Small intestine (tissue), 7 donors: ENCODE results near the gene TMEM238L. TPM values are rescaled to one million over a fixed set of nuclear protein-coding genes. Genes with fewer than 3 reads are reported as not detected.

ENCODE experiments used
- DNase-seq, 2 donors: peaks; one replicate each; pipeline versions ENCODE4 v3.0.0 to v3.0.0-alpha.2; 2013
- FAIRE-seq: peaks from 2 replicates; lab custom pipeline; 2012; peaks lifted over from hg19 to GRCh38; lab: Jason Lieb, UNC
- H3K27ac ChIP-seq, 3 donors: one replicate each; pipeline ENCODE4 v1.5.1; 2013; ENCODE audit warnings: low read length in 2 of 3, mild to moderate bottlenecking in 2 of 3, control low read depth in 1 of 3, inconsistent platforms in 1 of 3, low read depth in 1 of 3, moderate library complexity in 1 of 3
- H3K27me3 ChIP-seq, 3 donors: one replicate each; pipeline ENCODE4 v1.6.1; 2013; ENCODE audit warnings: low read length in 3 of 3, inconsistent platforms in 1 of 3; ENCODE audit not compliant: control insufficient read depth in 3 of 3, insufficient read depth in 3 of 3
- H3K36me3 ChIP-seq, 3 donors: one replicate each; pipeline ENCODE4 v1.6.1; 2013; ENCODE audit warnings: low read length in 3 of 3, inconsistent platforms in 1 of 3, low read depth in 1 of 3, mild to moderate bottlenecking in 1 of 3, moderate library complexity in 1 of 3; ENCODE audit not compliant: control insufficient read depth in 3 of 3, insufficient read depth in 2 of 3
- H3K4me1 ChIP-seq, 3 donors: one replicate each; pipeline ENCODE4 v1.6.1; 2013; ENCODE audit warnings: low read length in 2 of 3, inconsistent platforms in 1 of 3, low read depth in 1 of 3, mild to moderate bottlenecking in 1 of 3, moderate library complexity in 1 of 3; ENCODE audit not compliant: control insufficient read depth in 3 of 3, insufficient read depth in 2 of 3
- H3K4me3 ChIP-seq, 3 donors: one replicate each; pipeline ENCODE4 v1.5.1; 2013; ENCODE audit warnings: low read length in 3 of 3, control low read depth in 1 of 3, inconsistent platforms in 1 of 3, low read depth in 1 of 3, mild to moderate bottlenecking in 1 of 3, moderate library complexity in 1 of 3
- H3K9me3 ChIP-seq, 2 donors: one replicate each; pipeline ENCODE4 v1.6.1; 2013; ENCODE audit warnings: low read depth in 1 of 2, low read length in 1 of 2; ENCODE audit not compliant: control insufficient read depth in 2 of 2, insufficient read depth in 1 of 2
- WGBS, 3 donors: extraction: QIAGEN DNeasy Blood & Tissue Kit; methylation state at CpG; one replicate each; pipeline ENCODE4 v1.1.7; 2013; 5-methylcytosine and 5-hydroxymethylcytosine counted together
- polyA plus RNA-seq, 4 donors: library from polyadenylated mRNA; stranded (reverse) in 3 of 4; unstranded in 1 of 4; fragments of 200-250 nt in 3 of 4; fragments of 120-200 nt in 1 of 4; gene quantifications; one replicate each; pipeline versions ENCODE4 v1.2.1 to v1.2.3, GENCODE V29; 2013
- donor health status: healthy with polysubstance abuse.
- donor health status: control.
- donor health status: control.
- donor health status: Bipolar disorder and iron deficiency.
- donor health status: healthy.

The TMEM238L gene
- polyA plus RNA-seq, 4 donors = 6.0 to 26.8 (median 20.6) TPM

- Histone ChIP-seq H3K9me3 (peaks cover 0 to 18% of the 10 kb centered on the region in 2 donors), H3K4me1 (peaks cover 0 to 8% (median 3%) of the 10 kb centered on the region in 3 donors), H3K36me3 (no peaks in the 10 kb centered on the region), H3K27ac (peak overlapping the region; percentile 37 to 85 (median 39)), H3K27me3 (no peaks in the 10 kb centered on the region), H3K4me3 (no peak overlapping the region)
- FAIRE-seq (no peak), DNase-seq (peak in 1 of 2 donors; percentile 46)
- 27 to 70% (median 52%) methylated on average over 11 of the region's 11 CpGs for WGBS, 3 donors
Measured at GRCh38 chr17:10777131-10777807, 26.6 kb downstream of the TMEM238L start.

- Histone ChIP-seq H3K36me3 (no peaks in the 10 kb centered on the region), H3K4me3 (no peak overlapping the region), H3K27ac (peak overlapping the region in 2 of 3 donors; percentile 74 to 85), H3K4me1 (peaks cover 0 to 8% (median 3%) of the 10 kb centered on the region in 3 donors), H3K9me3 (peaks cover 0 to 23% of the 10 kb centered on the region in 2 donors), H3K27me3 (no peaks in the 10 kb centered on the region)
- DNase-seq (peak in 1 of 2 donors; percentile 57), FAIRE-seq (no peak)
- 20 to 29% (median 26%) methylated on average over 2 of the region's 2 CpGs for WGBS, 3 donors
Measured at GRCh38 chr17:10776381-10776780, 27.5 kb downstream of the TMEM238L start.

GRCh38 chr17:10775740-10776356 is 28.1 kb downstream of the TMEM238L start:
- 16 to 50% (median 28%) methylated on average over 5 of the region's 5 CpGs for WGBS, 3 donors
- Histone ChIP-seq H3K36me3 (peaks cover 0 to 3% (median 0%) of the 10 kb centered on the region in 3 donors), H3K4me1 (peaks cover 0 to 8% (median 3%) of the 10 kb centered on the region in 3 donors), H3K4me3 (no peak overlapping the region), H3K27me3 (no peaks in the 10 kb centered on the region), H3K27ac (peak overlapping the region; percentile 77 to 85 (median 78)), H3K9me3 (peaks cover 0 to 23% of the 10 kb centered on the region in 2 donors)
- DNase-seq (peak; percentile 71 to 83), FAIRE-seq (peak; percentile 26)

- no peak overlapping the region for H3K4me3 ChIP-seq
- peak overlapping the region in 2 of 3 donors; percentile 77 to 78 for H3K27ac ChIP-seq
- FAIRE-seq = no peak
- peak in 1 of 2 donors; percentile 72 for DNase-seq
- peaks cover 0 to 8% (median 3%) of the 10 kb centered on the region in 3 donors for H3K4me1 ChIP-seq
- WGBS, 3 donors = 38 to 65% (median 59%) methylated on average over 4 of the region's 4 CpGs
- no peaks in the 10 kb centered on the region for H3K27me3 ChIP-seq
- peaks cover 0 to 23% of the 10 kb centered on the region in 2 donors for H3K9me3 ChIP-seq
- H3K36me3 ChIP-seq = peaks cover 0 to 3% (median 0%) of the 10 kb centered on the region in 3 donors
Measured at GRCh38 chr17:10775058-10775457, 28.8 kb downstream of the TMEM238L start.

DNA sequence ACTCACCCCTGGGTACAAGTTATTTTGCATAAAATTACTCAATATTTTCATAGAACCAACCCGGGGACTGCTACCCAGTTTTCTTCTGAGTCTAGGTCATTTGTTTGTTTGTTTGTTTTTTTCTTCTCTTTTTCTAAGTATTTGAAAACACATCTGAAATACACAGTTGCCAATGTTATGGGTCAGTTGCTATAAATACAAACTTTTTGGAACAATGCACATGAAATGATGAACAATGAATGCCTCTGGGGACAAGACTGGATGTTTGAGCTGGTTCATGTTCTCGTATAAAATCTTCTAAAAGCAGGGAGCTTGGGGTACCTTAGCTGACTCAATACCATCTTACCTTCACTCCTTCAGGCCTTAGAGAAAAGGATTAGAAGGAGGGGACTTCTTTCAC is 30.5 kb downstream of the TMEM238L start:
- Histone ChIP-seq H3K4me1 (peaks cover 0 to 8% (median 3%) of the 10 kb centered on the region in 3 donors), H3K9me3 (peaks cover 0 to 29% of the 10 kb centered on the region in 2 donors), H3K27ac (no peak overlapping the region), H3K27me3 (no peaks in the 10 kb centered on the region), H3K36me3 (peaks cover 0 to 13% (median 2%) of the 10 kb centered on the region in 3 donors), H3K4me3 (no peak overlapping the region)
- FAIRE-seq (no peak), DNase-seq (no peak)
- WGBS, 3 donors = 70 to 85% (median 84%) methylated on average over 2 of the region's 2 CpGs

GRCh38 chr17:10772425-10773380 is 31.2 kb downstream of the TMEM238L start:
- H3K27me3 ChIP-seq = no peaks in the 10 kb centered on the region
- FAIRE-seq = no peak
- DNase-seq = peak; percentile 68 to 93
- H3K36me3 ChIP-seq = peaks cover 0 to 19% (median 2%) of the 10 kb centered on the region in 3 donors
- 18 to 36% (median 23%) methylated on average over 9 of the region's 9 CpGs for WGBS, 3 donors
- H3K4me3 ChIP-seq = no peak overlapping the region
- peak overlapping the region in 1 of 3 donors; percentile 49 for H3K27ac ChIP-seq
- peaks cover 0 to 29% of the 10 kb centered on the region in 2 donors for H3K9me3 ChIP-seq
- H3K4me1 ChIP-seq = peaks cover 0 to 8% (median 3%) of the 10 kb centered on the region in 3 donors

DNA sequence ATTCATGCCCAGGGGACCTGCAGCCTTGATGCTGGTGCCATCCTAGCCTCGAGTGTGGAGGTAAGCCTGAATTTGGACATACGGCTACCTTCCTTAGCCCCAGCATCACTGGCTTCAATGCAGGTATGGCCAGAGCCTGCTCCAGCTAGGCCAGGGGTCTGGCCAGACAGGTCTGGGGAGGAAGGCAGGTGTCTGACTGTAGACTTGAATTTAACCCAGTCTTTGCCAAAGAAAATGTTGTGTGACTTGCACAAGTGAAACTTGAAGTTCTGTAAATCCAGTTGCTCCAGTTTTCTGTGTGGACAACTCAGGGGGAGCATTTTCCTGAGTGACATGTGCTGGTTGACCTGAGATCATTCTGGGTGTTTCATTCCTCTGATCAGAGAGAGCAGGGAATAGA is 32.8 kb downstream of the TMEM238L start:
- H3K27ac ChIP-seq = no peak overlapping the region
- 78 to 91% (median 86%) methylated on average over 2 of the region's 2 CpGs for WGBS, 3 donors
- H3K4me1 ChIP-seq = peaks cover 0 to 17% (median 3%) of the 10 kb centered on the region in 3 donors
- H3K36me3 ChIP-seq = peaks cover 0 to 27% (median 2%) of the 10 kb centered on the region in 3 donors
- H3K4me3 ChIP-seq = no peak overlapping the region
- DNase-seq (no peak), FAIRE-seq (no peak)
- H3K27me3 ChIP-seq = no peaks in the 10 kb centered on the region
- peaks cover 0 to 29% of the 10 kb centered on the region in 2 donors for H3K9me3 ChIP-seq
